ENCODE measurements around the gene RAB3A. TPM values are rescaled to one million over a fixed set of nuclear protein-coding genes. Genes with fewer than 3 reads are reported as not detected.

The RAB3A gene
- total RNA-seq, 2 donors from 2014 or later = 0.52 to 8.2 TPM

DNA sequence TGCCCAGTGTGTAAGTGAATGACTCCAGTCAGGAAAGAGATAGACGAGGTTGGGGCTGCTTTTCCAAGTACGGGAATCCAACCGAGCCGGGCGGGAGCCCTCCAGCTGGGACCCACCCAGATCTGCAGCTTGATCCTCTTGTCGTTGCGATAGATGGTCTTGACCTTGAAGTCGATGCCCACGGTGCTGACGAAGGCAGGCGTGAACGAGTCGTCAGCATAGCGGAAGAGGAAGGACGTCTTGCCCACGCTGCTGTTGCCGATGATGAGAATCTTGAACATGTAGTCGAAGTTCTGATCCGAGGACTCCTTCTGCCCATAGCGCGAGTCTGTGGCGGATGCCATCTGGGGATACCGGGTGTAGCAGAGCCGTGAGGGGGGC lies 1.5 kb downstream of the RAB3A start:
- TF ChIP-seq POLR2A (IDR thresholded peaks at IDR 0.05) = no peak
- TF ChIP-seq, protein P1, sequence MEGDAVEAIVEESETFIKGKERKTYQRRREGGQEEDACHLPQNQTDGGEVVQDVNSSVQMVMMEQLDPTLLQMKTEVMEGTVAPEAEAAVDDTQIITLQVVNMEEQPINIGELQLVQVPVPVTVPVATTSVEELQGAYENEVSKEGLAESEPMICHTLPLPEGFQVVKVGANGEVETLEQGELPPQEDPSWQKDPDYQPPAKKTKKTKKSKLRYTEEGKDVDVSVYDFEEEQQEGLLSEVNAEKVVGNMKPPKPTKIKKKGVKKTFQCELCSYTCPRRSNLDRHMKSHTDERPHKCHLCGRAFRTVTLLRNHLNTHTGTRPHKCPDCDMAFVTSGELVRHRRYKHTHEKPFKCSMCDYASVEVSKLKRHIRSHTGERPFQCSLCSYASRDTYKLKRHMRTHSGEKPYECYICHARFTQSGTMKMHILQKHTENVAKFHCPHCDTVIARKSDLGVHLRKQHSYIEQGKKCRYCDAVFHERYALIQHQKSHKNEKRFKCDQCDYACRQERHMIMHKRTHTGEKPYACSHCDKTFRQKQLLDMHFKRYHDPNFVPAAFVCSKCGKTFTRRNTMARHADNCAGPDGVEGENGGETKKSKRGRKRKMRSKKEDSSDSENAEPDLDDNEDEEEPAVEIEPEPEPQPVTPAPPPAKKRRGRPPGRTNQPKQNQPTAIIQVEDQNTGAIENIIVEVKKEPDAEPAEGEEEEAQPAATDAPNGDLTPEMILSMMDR (IDR thresholded peaks at IDR 0.05) = no peak
- intact Hi-C loops (cut with DNase I) = no loop called here
- Histone ChIP-seq H3K27ac (no peak overlapping the region), H3K36me3 (replicated peaks in 1 of 2; ENCODE audit: insufficient read depth in 1 of 2, low read depth in 2 of 2) (no peaks in the 10 kb centered on the region), H3K9me3 (no peaks in the 10 kb centered on the region), H3K4me3 (no peak overlapping the region), H3K27me3 (no peaks in the 10 kb centered on the region), H3K4me1 (peaks cover 26% of the 10 kb centered on the region)
- WGBS, 2 donors = 83 to 93% methylated on average over 23 to 24 of the region's 24 CpGs
- ATAC-seq (no peak), DNase-seq (no peak)

DNA sequence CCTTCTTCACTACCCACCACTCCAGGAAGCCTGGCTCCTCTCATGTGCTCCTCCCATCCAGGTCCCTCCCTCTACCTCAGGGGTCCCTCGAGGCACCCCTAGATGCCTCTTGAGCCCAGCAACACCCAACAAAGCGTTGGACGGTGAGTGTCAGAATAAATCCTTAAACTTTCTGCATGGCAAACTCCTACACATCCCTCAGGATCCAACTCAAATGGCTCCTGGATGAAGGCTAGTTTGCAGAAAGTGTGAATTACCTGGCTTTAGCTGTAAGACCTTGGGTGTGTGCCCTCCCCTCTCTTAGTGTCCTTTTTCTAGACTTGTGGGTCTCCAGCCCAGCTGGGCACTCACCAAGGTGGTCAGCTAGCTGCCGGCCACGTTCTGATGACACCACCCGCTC lies 5.5 kb downstream of the RAB3A start:
- no peak overlapping the region for H3K4me3 ChIP-seq
- no peak for ATAC-seq
- no peak overlapping the region for H3K27ac ChIP-seq
- peaks cover 22% of the 10 kb centered on the region for H3K4me1 ChIP-seq
- TF ChIP-seq, protein P1 (IDR thresholded peaks at IDR 0.05) = no peak
- TF ChIP-seq POLR2A (IDR thresholded peaks at IDR 0.05) = no peak
- H3K27me3 ChIP-seq = no peaks in the 10 kb centered on the region
- H3K9me3 ChIP-seq = no peaks in the 10 kb centered on the region
- no peaks in the 10 kb centered on the region for H3K36me3 ChIP-seq (replicated peaks in 1 of 2; ENCODE audit: insufficient read depth in 1 of 2, low read depth in 2 of 2)
- intact Hi-C loops (cut with DNase I) = no loop called here
- 88% methylated on average over 6 of the region's 6 CpGs for WGBS, 2 donors
- no peak for DNase-seq

DNA sequence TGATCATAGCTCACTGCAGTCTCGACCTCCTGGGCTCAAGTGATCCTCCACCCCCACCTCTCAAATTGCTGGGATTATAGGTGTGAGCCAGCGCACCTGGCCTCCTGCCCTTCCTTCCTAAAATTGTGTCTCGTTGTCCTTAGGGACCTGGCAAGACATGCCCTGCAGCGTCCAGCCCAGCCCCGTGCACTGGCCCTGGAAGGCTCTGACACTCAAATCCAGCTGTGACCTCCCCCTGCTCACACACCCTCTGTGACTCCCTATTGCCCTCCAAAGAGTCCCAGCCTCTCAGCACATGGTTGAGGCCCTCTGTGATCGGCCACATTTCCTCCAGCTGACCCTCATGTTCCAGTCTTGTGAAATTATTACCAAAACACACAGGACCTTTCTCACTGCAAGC lies 5.9 kb downstream of the RAB3A start:
- intact Hi-C loops (cut with DNase I) = no loop called here
- 75 to 78% methylated on average over 6 of the region's 6 CpGs for WGBS, 2 donors

DNA sequence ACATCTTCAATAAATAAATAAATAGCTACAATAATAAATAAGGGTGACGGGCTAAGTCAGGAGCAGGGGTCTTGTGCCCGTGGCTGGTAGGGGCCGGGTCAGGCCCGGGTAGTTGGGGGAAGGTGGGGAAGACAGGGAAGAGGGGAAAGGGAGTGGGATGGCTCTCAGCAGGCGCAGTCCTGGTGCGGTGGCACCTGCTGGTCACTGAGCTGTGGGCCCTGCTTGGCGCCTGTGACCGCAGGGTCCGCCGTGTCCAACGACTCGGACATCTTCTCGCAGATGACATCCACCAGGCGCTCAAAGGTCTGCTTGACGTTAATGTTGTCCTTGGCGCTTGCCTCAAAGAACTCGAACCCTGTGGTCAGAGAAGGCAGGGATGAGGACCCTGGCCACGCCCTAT lies 6.5 kb downstream of the RAB3A start:
- TF ChIP-seq, protein P1 (IDR thresholded peaks at IDR 0.05) = no peak
- TF ChIP-seq POLR2A (IDR thresholded peaks at IDR 0.05) = no peak
- no peak overlapping the region for H3K4me3 ChIP-seq
- peaks cover 12% of the 10 kb centered on the region for H3K4me1 ChIP-seq
- DNase-seq = no peak
- H3K27ac ChIP-seq = no peak overlapping the region
- ATAC-seq = no peak
- H3K36me3 ChIP-seq (replicated peaks in 1 of 2; ENCODE audit: insufficient read depth in 1 of 2, low read depth in 2 of 2) = no peaks in the 10 kb centered on the region
- intact Hi-C loops (cut with DNase I) = no loop called here
- no peaks in the 10 kb centered on the region for H3K27me3 ChIP-seq
- no peaks in the 10 kb centered on the region for H3K9me3 ChIP-seq
- WGBS, 2 donors = 89 to 90% methylated on average over 18 of the region's 18 CpGs

More for the DNA sequence above, 5.9 kb downstream of the RAB3A start:
- no peaks in the 10 kb centered on the region for H3K36me3 ChIP-seq (replicated peaks in 1 of 2; ENCODE audit: insufficient read depth in 1 of 2, low read depth in 2 of 2)
- H3K27ac ChIP-seq = no peak overlapping the region
- no peaks in the 10 kb centered on the region for H3K27me3 ChIP-seq
- no peak overlapping the region for H3K4me3 ChIP-seq
- ATAC-seq (no peak), DNase-seq (no peak)
- H3K9me3 ChIP-seq = no peaks in the 10 kb centered on the region
- TF ChIP-seq POLR2A (IDR thresholded peaks at IDR 0.05) = no peak
- TF ChIP-seq, protein P1 (IDR thresholded peaks at IDR 0.05) = no peak
- H3K4me1 ChIP-seq = peaks cover 18% of the 10 kb centered on the region

DNA sequence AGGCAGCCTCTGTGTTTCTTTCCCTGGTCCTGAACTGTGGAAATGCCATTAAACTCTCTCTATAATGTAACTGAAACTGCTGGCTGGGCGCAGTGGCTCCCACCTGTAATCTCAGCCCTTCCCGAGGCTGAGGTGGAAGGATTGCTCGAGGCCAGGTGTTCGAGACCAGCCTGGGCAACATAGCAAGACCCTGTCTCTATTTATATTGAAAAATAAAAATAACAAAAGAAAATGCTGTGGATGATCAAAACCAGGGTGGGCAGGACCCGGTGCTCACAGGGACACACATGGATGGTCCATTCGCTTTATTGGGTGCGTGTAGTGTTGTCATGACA lies 7.4 kb downstream of the RAB3A start:
- intact Hi-C loops (cut with DNase I) = no loop called here
- Histone ChIP-seq H3K36me3 (replicated peaks in 1 of 2; ENCODE audit: insufficient read depth in 1 of 2, low read depth in 2 of 2) (no peaks in the 10 kb centered on the region), H3K4me3 (no peak overlapping the region), H3K4me1 (peaks cover 15% of the 10 kb centered on the region), H3K9me3 (no peaks in the 10 kb centered on the region), H3K27me3 (no peaks in the 10 kb centered on the region), H3K27ac (no peak overlapping the region)
- ATAC-seq (no peak), DNase-seq (no peak)
- WGBS, 2 donors = 80 to 87% methylated on average over 6 to 7 of the region's 7 CpGs
- TF ChIP-seq POLR2A (IDR thresholded peaks at IDR 0.05) = no peak
- TF ChIP-seq, protein P1 (IDR thresholded peaks at IDR 0.05) = no peak
